Measurements from ENCODE around the gene RPSA. TPM values are rescaled to one million over a fixed set of nuclear protein-coding genes. Genes with fewer than 3 reads are reported as not detected.
A peak's percentile ranks its signal among the peaks of the same experiment; 100 is the strongest.

The RPSA gene
- total RNA-seq, 4 donors from 2014 or later, result 824 to 1,988 (median 1,203) TPM

- no peaks in the 10 kb centered on the region for H3K36me3 ChIP-seq
- no peaks in the 10 kb centered on the region for H3K27me3 ChIP-seq
- no peaks in the 10 kb centered on the region for H3K4me1 ChIP-seq
- TF ChIP-seq POLR2A (IDR thresholded peaks at IDR 0.05) (no peak), CTCF (IDR thresholded peaks at IDR 0.05) (no peak)
- no peak for DNase-seq
- intact Hi-C loops (cut with DNase I; ENCODE audit: low total_unique reads), result no loop called here
- H3K27ac ChIP-seq, result no peak overlapping the region
- no peaks in the 10 kb centered on the region for H3K9me3 ChIP-seq
- H3K4me3 ChIP-seq, result no peak overlapping the region
Measured at GRCh38 chr3:39426312-39426711, 19.8 kb downstream of the RPSA start.

DNA sequence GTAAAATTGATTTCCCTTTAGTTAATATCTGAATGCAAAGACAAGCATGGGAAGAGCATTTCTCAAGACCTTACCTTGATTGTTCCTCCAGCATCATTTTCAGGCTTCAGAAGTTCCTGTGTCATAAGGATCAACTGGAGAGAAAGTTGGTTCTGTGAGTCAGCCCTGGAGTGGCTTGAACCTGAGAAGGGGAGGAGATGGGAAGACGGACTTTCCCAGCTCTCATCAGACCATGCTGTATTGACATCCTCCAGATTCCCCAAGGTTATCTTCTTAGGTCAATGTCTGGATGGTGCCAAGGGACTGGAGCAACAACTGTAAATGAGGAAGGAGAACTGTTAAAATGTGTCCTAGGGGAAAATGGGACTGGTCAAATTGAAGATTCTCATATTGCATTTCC lies 21.0 kb downstream of the RPSA start:
- Histone ChIP-seq H3K36me3 (no peaks in the 10 kb centered on the region), H3K27ac (no peak overlapping the region), H3K4me3 (no peak overlapping the region), H3K27me3 (no peaks in the 10 kb centered on the region), H3K4me1 (no peaks in the 10 kb centered on the region), H3K9me3 (no peaks in the 10 kb centered on the region)
- intact Hi-C loops (cut with DNase I; ENCODE audit: low total_unique reads), result no loop called here
- TF ChIP-seq CTCF (IDR thresholded peaks at IDR 0.05) (no peak), POLR2A (IDR thresholded peaks at IDR 0.05) (no peak)
- no peak for DNase-seq

DNA sequence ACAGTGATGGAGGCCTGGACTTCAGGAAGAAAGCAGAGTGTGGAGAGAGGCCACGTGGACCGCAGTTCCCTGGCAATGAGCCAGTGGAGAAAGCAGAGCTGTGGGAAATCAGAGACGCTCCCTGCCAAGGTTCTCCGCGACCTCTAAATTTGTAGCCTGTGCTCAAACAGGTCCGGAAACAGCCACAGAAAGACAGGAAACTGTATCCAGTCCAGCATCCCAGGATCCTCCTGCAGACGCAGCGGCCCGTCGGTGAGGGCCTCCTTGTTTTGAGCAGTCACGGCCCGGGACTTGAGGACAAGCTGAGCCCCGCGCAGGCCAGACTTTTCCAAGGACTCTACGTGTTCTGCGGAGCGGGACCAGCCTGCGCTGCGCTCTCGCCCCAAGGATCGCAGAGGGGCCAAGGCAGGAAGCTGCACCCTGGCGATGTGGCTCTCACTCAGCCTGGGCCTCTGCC lies 22.3 kb downstream of the RPSA start:
- no peaks in the 10 kb centered on the region for H3K36me3 ChIP-seq
- no peaks in the 10 kb centered on the region for H3K27me3 ChIP-seq
- no peaks in the 10 kb centered on the region for H3K9me3 ChIP-seq
- no peak overlapping the region for H3K4me3 ChIP-seq
- TF ChIP-seq POLR2A (IDR thresholded peaks at IDR 0.05) (no peak), CTCF (IDR thresholded peaks at IDR 0.05) (no peak)
- intact Hi-C loops (cut with DNase I; ENCODE audit: low total_unique reads), result no loop called here
- H3K27ac ChIP-seq, result peak overlapping the region in 1 of 2 donors; percentile 27
- peak in 1 of 2 donors; percentile 51 for DNase-seq
- no peaks in the 10 kb centered on the region for H3K4me1 ChIP-seq

GRCh38 chr3:39429466-39429865 lies 22.9 kb downstream of the RPSA start:
- H3K4me1 ChIP-seq, result no peaks in the 10 kb centered on the region
- H3K4me3 ChIP-seq, result no peak overlapping the region
- H3K9me3 ChIP-seq, result no peaks in the 10 kb centered on the region
- H3K27ac ChIP-seq, result peak overlapping the region in 1 of 2 donors; percentile 27
- no peak for TF ChIP-seq CTCF (IDR thresholded peaks at IDR 0.05)
- no peak for TF ChIP-seq POLR2A (IDR thresholded peaks at IDR 0.05)
- H3K36me3 ChIP-seq, result no peaks in the 10 kb centered on the region
- no peak for DNase-seq
- intact Hi-C loops (cut with DNase I; ENCODE audit: low total_unique reads), result no loop called here
- H3K27me3 ChIP-seq, result no peaks in the 10 kb centered on the region

- Histone ChIP-seq H3K9me3 (no peaks in the 10 kb centered on the region), H3K4me1 (no peaks in the 10 kb centered on the region), H3K27me3 (no peaks in the 10 kb centered on the region), H3K27ac (no peak overlapping the region), H3K36me3 (no peaks in the 10 kb centered on the region), H3K4me3 (no peak overlapping the region)
- no peak for TF ChIP-seq POLR2A (IDR thresholded peaks at IDR 0.05)
- TF ChIP-seq CTCF (IDR thresholded peaks at IDR 0.05), result no peak
- DNase-seq, result no peak
- intact Hi-C loops (cut with DNase I; ENCODE audit: low total_unique reads), result no loop called here
Measured at GRCh38 chr3:39432342-39432741, 25.8 kb downstream of the RPSA start.
